ENCODE data around the gene STX7. TPM values are rescaled to one million over a fixed set of nuclear protein-coding genes. Genes with fewer than 3 reads are reported as not detected.

The STX7 gene
- total and polyA plus RNA-seq, 3 donors from 2014 or later, result 12.7 to 18.8 (median 16.2) TPM

- TF ChIP-seq POLR2A (IDR thresholded peaks at IDR 0.05) (no peak), CTCF (IDR thresholded peaks at IDR 0.05) (no peak)
- intact Hi-C loops (cut with DNase I; ENCODE audit: low total_unique reads), result no loop called here
- H3K4me3 ChIP-seq, result no peak overlapping the region
- no peaks in the 10 kb centered on the region for H3K9me3 ChIP-seq
- no peaks in the 10 kb centered on the region for H3K27me3 ChIP-seq
- H3K4me1 ChIP-seq, result no peaks in the 10 kb centered on the region
- 89 to 92% methylated on average over 5 of the region's 5 CpGs for WGBS, 2 donors
- DNase-seq, result no peak
- no peak overlapping the region for H3K27ac ChIP-seq
- no peaks in the 10 kb centered on the region for H3K36me3 ChIP-seq (ENCODE audit: low read depth, missing control alignments)
These were observed 100.0 kb downstream of the STX7 start for GRCh38 chr6:132412656-132413498.

GRCh38 chr6:132411296-132411695 is 101.6 kb downstream of the STX7 start:
- no peak for DNase-seq
- no peaks in the 10 kb centered on the region for H3K9me3 ChIP-seq
- H3K36me3 ChIP-seq (ENCODE audit: low read depth, missing control alignments), result no peaks in the 10 kb centered on the region
- TF ChIP-seq CTCF (IDR thresholded peaks at IDR 0.05) (no peak), POLR2A (IDR thresholded peaks at IDR 0.05) (no peak)
- no peak overlapping the region for H3K27ac ChIP-seq
- no peaks in the 10 kb centered on the region for H3K4me1 ChIP-seq
- no peak overlapping the region for H3K4me3 ChIP-seq
- intact Hi-C loops (cut with DNase I; ENCODE audit: low total_unique reads), result no loop called here
- WGBS, 2 donors, result 87 to 92% methylated on average over 4 of the region's 4 CpGs
- H3K27me3 ChIP-seq, result no peaks in the 10 kb centered on the region

- DNase-seq, result no peak
- no peaks in the 10 kb centered on the region for H3K36me3 ChIP-seq (ENCODE audit: low read depth, missing control alignments)
- H3K4me1 ChIP-seq, result no peaks in the 10 kb centered on the region
- WGBS, 2 donors, result 73 to 84% methylated on average over 3 of the region's 3 CpGs
- intact Hi-C loops (cut with DNase I; ENCODE audit: low total_unique reads), result no loop called here
- TF ChIP-seq CTCF (IDR thresholded peaks at IDR 0.05), result no peak
- no peak for TF ChIP-seq POLR2A (IDR thresholded peaks at IDR 0.05)
- no peak overlapping the region for H3K4me3 ChIP-seq
- no peak overlapping the region for H3K27ac ChIP-seq
- H3K27me3 ChIP-seq, result no peaks in the 10 kb centered on the region
- no peaks in the 10 kb centered on the region for H3K9me3 ChIP-seq
These were observed 102.1 kb downstream of the STX7 start for GRCh38 chr6:132410830-132411229.

GRCh38 chr6:132405143-132405915 is 107.6 kb downstream of the STX7 start:
- Histone ChIP-seq H3K4me3 (no peak overlapping the region), H3K9me3 (no peaks in the 10 kb centered on the region), H3K4me1 (no peaks in the 10 kb centered on the region), H3K36me3 (ENCODE audit: low read depth, missing control alignments) (no peaks in the 10 kb centered on the region), H3K27ac (no peak overlapping the region), H3K27me3 (no peaks in the 10 kb centered on the region)
- TF ChIP-seq CTCF (IDR thresholded peaks at IDR 0.05) (no peak), POLR2A (IDR thresholded peaks at IDR 0.05) (no peak)
- 68 to 78% methylated on average over 2 of the region's 2 CpGs for WGBS, 2 donors
- intact Hi-C loops (cut with DNase I; ENCODE audit: low total_unique reads), result no loop called here
- no peak for DNase-seq

Measured in testis (tissue), 3 donors.